ENCODE data around the gene PSENEN.

The PSENEN gene

GRCh38 chr19:35775298-35776101 lies 30.0 kb downstream of the PSENEN start, which contains the start of gene ARHGAP33:
Gene ARHGAP33, plus strand, starts transcription at chr19:35775564. Its CDS starts 95 bp downstream, at chr19:35775659.
- DNase-seq, result peak; percentile 99

DNA sequence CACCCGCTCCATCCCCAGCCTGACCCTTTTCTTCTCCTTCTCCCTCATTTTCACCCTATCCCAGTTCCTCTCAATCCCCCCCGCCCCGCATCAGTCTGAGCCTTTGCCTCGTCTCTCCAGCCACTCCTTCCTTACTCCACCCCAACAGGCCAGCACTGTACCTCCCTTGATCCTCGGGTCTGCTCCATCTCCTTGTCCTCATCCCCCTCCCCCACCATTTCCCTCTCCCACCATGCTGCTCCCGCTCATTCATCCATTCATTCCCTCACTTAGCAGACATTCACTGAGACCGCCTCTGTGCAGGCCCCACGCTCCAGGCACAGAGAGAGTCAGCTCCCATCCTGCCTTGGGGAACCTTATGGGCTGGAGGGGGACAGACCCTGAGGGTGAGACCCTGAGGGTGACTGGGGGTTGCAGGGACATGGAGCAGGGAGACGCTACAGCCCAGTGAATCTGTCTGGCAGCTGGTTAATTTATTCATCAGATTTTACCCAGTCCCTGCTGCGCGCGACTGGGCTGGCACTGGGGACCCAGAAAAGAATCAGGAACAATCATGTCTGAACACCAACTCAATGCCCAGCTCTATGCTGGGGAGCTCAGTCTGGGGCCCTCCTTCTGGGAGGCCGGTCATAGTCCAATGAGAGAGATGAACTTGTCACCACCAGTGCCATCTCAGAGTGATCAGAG lies 30.8 kb downstream of the PSENEN start:
- peak; percentile 15 for DNase-seq

DNA sequence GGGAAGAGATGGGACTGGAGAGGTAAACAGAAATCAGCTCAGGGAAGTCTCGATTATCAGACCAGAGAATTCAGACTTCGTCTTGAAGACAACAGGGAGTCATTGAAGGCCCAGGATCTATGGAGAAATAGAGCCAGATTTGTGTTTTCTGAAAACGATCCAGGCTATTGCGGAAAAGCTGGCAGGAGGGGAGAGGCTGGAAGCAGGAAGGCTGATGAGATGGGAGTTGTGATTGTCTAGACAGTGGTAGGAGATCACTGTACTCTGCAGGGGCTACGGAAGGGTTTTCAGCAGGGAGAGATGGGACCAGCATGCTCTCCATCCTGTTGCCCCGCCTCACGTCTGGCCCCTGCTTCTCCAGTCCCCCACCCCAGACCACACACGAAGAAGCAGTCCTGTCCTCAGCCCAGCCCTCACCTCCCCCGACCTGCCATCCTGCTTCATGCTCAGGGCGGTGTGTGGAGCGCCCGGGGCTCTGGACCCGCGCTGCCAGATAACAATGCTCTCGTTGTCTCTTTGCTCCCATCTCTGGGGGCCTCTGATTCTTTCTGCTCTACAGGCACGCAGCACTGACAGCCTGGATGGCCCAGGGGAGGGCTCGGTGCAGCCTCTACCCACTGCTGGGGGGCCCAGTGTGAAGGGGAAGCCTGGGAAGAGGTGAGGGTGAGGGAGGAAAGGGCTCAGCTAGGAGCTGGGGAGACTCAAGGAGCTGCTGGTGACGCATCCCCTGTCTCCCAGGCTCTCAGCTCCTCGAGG lies 31.8 kb downstream of the PSENEN start:
- DNase-seq, result no peak

DNA sequence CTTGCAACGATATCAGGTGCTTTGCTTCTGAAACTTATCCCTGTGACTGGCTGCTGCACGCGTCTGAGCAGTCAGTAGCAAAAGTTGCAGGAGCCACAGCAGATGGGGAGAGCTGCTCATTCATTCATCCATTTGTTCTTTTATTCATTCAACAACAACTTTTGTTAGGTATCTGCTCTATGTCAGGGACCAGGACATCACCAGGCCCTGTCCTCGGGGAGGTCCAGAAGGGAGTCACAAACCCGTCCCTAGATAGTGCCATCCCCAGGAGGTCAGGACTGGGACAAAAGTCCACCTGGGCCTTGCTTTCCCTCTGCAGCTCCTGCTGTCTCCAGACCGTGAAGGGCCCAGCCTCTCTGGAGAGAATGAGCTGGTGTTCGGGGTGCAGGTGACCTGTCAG lies 32.5 kb downstream of the PSENEN start:
- DNase-seq, result no peak

DNA sequence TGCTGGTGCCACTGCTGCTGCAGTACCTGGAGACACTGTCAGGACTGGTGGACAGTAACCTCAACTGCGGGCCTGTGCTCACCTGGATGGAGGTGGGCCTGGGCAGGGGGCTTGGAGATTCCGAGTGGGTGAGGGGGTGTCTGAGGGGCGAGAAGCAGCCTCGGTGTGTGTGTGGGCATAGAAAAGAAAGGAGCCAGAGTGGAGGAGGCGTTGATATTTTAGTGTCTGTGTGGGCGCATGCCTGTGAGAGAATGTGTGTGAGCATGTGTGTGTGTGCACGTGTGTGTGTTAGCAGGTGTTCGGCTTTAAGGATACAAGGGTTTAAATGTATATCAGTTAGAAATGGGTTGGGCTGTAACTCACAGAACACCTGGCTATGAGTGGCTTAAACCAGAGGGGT lies 33.6 kb downstream of the PSENEN start:
- no peak for DNase-seq

- no peak for DNase-seq
Observed at GRCh38 chr19:35780058-35780457, 34.6 kb downstream of the PSENEN start.

- DNase-seq, result no peak
Observed at GRCh38 chr19:35780717-35781116, 35.3 kb downstream of the PSENEN start.

GRCh38 chr19:35781650-35782049 lies 36.2 kb downstream of the PSENEN start:
- DNase-seq, result no peak

DNA sequence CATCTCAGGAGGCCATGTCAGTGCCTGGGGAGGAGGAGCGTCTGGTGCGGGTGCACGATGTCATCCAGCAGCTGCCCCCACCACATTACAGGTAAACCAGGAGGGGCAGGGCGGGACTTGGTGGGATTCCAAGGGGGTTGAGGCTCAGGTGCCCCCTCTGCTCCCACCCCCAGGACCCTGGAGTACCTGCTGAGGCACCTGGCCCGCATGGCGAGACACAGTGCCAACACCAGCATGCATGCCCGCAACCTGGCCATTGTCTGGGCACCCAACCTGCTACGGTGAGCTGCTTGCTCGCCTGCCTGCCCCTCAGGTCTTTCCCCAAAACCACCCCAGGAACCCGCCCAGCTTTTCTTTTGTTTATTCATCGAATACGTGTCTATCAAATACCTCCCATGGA lies 37.1 kb downstream of the PSENEN start:
- DNase-seq, result no peak

DNA sequence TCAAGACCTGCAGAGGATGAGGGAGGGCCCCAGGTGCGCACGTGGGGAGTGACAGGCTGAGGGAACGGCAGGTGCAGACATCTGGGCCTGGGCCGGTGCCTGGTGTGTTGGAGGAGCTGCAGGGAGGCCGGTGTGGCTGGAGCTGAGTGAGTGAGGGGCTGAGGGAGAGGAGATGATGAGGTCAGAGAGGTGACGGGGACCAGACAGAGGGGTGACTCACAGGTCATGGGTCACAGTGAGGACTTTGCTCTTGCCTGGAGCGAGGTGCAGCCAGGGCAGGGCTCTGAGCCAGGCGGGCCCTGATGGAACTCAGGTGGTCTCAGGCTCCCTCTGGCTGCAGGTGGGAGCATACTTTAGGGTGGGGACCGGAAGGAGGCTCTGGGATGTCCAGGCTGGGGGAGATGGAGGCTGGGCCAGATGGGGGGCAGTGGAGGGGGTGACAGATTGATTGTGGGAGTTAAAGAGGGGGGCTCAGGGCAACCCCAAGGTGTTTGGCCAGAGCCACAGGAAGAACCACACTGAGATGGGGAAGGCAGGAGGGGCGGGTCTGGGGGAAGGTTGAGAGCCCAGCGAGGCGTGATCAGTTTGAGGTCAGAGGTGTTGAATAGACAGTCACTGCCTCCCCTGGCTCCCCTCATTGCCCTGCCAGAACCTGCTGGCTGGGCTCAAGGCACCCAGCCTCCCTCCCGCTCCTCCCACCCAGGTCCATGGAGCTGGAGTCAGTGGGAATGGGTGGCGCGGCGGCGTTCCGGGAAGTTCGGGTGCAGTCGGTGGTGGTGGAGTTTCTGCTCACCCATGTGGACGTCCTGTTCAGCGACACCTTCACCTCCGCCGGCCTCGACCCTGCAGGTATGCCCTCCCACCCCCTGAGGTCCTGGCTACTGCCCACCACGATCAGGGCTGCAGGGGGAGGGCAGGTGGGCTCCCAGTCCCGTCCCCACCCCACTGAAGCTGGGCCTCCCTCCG lies 38.3 kb downstream of the PSENEN start:
- DNase-seq, result no peak

DNA sequence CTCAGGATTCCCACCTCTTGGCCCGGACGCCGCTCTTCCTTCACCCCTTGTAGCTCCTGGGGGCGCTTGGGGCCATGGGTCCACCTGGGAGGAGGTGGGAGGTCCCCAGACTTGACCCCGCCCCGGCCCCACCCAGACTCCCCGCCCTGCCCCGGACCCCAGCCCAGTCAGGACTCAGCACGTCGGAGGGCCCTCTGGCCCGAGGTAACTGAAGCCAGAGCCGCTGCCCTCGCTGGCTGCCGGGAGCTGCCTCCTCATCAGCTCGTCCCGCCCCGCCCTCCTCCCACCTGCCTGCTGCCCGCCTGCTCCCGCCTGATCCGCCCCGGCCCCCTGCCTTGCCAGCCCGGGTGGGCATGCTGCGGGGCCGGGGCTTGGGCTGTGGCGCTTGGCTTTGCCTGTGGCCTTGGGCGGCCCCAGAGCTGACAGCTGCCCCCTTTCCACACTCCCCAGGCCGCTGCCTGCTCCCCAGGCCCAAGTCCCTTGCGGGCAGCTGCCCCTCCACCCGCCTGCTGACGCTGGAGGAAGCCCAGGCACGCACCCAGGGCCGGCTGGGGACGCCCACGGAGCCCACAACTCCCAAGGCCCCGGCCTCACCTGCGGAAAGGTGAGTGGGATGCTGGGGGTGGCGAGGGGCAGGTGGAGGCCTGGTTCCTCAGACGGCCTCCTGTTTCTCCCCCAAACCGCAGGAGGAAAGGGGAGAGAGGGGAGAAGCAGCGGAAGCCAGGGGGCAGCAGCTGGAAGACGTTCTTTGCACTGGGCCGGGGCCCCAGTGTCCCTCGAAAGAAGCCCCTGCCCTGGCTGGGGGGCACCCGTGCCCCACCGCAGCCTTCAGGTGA lies 39.3 kb downstream of the PSENEN start:
- DNase-seq, result no peak

- DNase-seq, result no peak
Observed at GRCh38 chr19:35785339-35785627, 39.8 kb downstream of the PSENEN start.

DNA sequence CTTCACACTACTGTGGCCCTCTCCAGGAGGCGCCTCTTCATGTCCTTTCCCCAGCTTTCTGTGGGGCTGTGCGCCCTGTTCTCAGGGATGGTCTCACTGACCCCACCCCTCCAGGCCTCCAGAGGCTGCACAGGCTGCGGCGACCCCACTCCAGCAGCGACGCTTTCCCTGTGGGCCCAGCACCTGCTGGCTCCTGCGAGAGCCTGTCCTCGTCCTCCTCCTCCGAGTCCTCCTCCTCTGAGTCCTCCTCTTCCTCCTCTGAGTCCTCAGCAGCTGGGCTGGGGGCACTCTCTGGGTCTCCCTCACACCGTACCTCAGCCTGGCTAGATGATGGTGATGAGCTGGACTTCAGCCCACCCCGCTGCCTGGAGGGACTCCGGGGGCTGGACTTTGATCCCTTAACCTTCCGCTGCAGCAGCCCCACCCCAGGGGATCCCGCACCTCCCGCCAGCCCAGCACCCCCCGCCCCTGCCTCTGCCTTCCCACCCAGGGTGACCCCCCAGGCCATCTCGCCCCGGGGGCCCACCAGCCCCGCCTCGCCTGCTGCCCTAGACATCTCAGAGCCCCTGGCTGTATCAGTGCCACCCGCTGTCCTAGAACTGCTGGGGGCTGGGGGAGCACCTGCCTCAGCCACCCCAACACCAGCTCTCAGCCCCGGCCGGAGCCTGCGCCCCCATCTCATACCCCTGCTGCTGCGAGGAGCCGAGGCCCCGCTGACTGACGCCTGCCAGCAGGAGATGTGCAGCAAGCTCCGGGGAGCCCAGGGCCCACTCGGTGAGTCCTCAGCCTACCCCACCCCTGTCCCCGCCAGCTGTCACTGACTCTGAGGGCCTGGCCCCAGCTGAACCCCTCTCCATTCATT lies 41.1 kb downstream of the PSENEN start:
- no peak for DNase-seq

- no peak for DNase-seq
Observed at GRCh38 chr19:35787227-35787799, 41.9 kb downstream of the PSENEN start.

- DNase-seq, result no peak
Observed at GRCh38 chr19:35788205-35788960, 42.9 kb downstream of the PSENEN start.

GRCh38 chr19:35789195-35789977 lies 43.9 kb downstream of the PSENEN start:
- no peak for DNase-seq

DNA sequence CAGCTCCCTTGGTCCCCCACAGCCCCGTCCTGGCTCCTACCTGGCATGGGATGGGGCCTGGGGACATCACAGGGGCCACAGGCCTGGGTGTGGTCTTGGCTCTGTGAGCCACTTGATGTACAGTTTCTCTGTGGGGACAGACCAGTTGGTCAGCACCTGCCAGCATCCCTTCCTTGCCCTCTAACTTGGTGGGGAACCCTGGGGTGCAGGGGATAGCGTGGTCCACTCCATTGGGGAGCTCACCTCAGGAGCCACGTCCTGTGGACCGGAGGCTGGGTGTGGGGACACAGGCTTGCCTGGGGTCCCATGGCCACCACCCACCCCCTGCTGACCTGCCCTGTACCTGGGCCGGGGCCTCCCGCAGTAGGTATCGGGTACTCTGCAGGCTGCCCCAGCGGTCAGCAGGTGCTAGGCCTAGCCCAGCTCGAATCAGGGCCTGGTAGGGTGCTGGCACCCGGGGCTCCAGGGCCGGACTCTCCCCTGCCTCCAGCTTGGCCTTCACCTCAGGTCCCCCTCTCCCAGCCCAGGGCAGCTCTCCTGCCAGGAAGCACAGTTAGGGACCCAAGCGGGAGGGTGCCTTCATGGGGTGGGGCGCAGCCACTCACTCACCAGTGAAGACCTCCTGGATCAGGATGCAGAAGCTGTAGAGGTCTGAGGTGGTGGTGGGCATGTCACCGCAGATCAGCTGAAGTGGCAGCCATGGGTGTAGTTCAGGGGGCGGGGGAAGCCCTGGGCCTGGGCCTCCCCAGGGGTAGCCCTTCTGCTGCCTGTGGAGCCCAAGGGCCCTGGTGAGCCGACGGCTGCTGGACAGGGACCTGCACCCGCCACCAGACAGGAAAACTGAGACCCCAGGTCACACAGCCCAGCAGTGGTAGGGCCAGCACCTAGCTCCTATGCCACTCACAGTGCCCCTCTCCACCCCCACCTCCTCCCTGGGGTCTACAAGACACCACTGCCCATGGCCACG lies 44.8 kb downstream of the PSENEN start:
- no peak for DNase-seq
